GM19023 (cell line): ENCODE results near the gene CASZ1.

Experiments
- ATAC-seq: cut with Tn5 transposase; IDR thresholded peaks from one replicate; pipeline ENCODE4 v1.9.1; 2021; ENCODE audit warnings: mild to moderate bottlenecking, moderate library complexity; ENCODE audit not compliant: unreplicated experiment

The CASZ1 gene

GRCh38 chr1:10796029-10796944 lies at the start of gene CASZ1:
Gene CASZ1, minus strand, starts transcription at chr1:10796646. Its CDS starts 102,757 bp downstream, at chr1:10693889.
- ATAC-seq, result no peak

- ATAC-seq, result no peak
These were observed 47.3 kb upstream of the CASZ1 start for GRCh38 chr1:10843697-10844096.

- ATAC-seq, result no peak
These were observed 44.7 kb upstream of the CASZ1 start for GRCh38 chr1:10841118-10841517.

- ATAC-seq, result no peak
These were observed 42.8 kb upstream of the CASZ1 start for GRCh38 chr1:10839188-10839770.

- no peak for ATAC-seq
These were observed 42.1 kb upstream of the CASZ1 start for GRCh38 chr1:10838541-10838940.

GRCh38 chr1:10836726-10837125 lies 40.3 kb upstream of the CASZ1 start:
- ATAC-seq, result no peak

GRCh38 chr1:10835822-10836421 lies 39.5 kb upstream of the CASZ1 start:
- ATAC-seq, result no peak

GRCh38 chr1:10835421-10835820 lies 39.0 kb upstream of the CASZ1 start:
- ATAC-seq, result no peak

GRCh38 chr1:10834770-10835412 lies 38.4 kb upstream of the CASZ1 start:
- no peak for ATAC-seq

- ATAC-seq, result no peak
These were observed 37.4 kb upstream of the CASZ1 start for GRCh38 chr1:10833630-10834557.

GRCh38 chr1:10832703-10833102 lies 36.3 kb upstream of the CASZ1 start:
- ATAC-seq, result no peak

GRCh38 chr1:10830961-10831668 lies 34.7 kb upstream of the CASZ1 start:
- no peak for ATAC-seq

GRCh38 chr1:10829965-10830515 lies 33.6 kb upstream of the CASZ1 start:
- ATAC-seq, result no peak

- ATAC-seq, result no peak
These were observed 32.8 kb upstream of the CASZ1 start for GRCh38 chr1:10829067-10829818.

GRCh38 chr1:10827377-10828333 lies 31.2 kb upstream of the CASZ1 start:
- no peak for ATAC-seq

- ATAC-seq, result no peak
These were observed 29.1 kb upstream of the CASZ1 start for GRCh38 chr1:10825592-10825991.

GRCh38 chr1:10824821-10825540 lies 28.5 kb upstream of the CASZ1 start:
- ATAC-seq, result no peak
